DND-41 (cell line): ENCODE results near the gene TBC1D9.

Experiments
- ATAC-seq: fragments of 200-7000 bp; cut with Tn5 transposase; 3 replicates; pipeline ENCODE4 v1.9.1; 2021; ENCODE audit warnings: low read depth; ENCODE audit not compliant: insufficient read depth
- DNase-seq: peaks from one replicate; pipeline ENCODE4 v3.0.0-alpha.2; 2020
- H2AFZ ChIP-seq: 2 replicates; pipeline ENCODE4 v1.6.0; 2012; ENCODE audit warnings: low read depth, low read length
- H3K27ac ChIP-seq: 2 replicates; pipeline ENCODE4 v1.5.1; 2012; ENCODE audit warnings: low read length, inconsistent platforms
- H3K27me3 ChIP-seq: fragments of 200-600 bp; sonication (generic); 2 replicates; pipeline ENCODE4 v1.6.0; 2012; ENCODE audit warnings: low read length, mild to moderate bottlenecking, inconsistent platforms; ENCODE audit not compliant: insufficient read depth, poor library complexity
- H3K36me3 ChIP-seq: 2 replicates; pipeline ENCODE4 v1.5.1; 2012; ENCODE audit warnings: low read length, inconsistent platforms; ENCODE audit not compliant: insufficient read depth
- H3K4me1 ChIP-seq: 2 replicates; pipeline ENCODE4 v1.5.1; 2012; ENCODE audit warnings: mild to moderate bottlenecking, low read length; ENCODE audit not compliant: insufficient read depth
- H3K4me2 ChIP-seq: 2 replicates; pipeline ENCODE4 v1.6.0; 2012; ENCODE audit warnings: mild to moderate bottlenecking, moderate library complexity, low read length, inconsistent platforms; ENCODE audit not compliant: insufficient read depth
- H3K4me3 ChIP-seq, 2 experiments: fragments of 200-600 bp in 1 of 2; shearing (Covaris generic) in 1 of 2; 2 replicates each; pipeline ENCODE4 v1.5.1; 2012 to 2016; ENCODE audit warnings: inconsistent platforms in 2 of 2, low read length in 2 of 2, mild to moderate bottlenecking in 2 of 2, low read depth in 1 of 2, moderate library complexity in 1 of 2
- H3K79me2 ChIP-seq: 2 replicates; pipeline ENCODE4 v1.6.0; 2012; ENCODE audit warnings: low read length, inconsistent platforms; ENCODE audit not compliant: insufficient read depth
- H3K9ac ChIP-seq: 2 replicates; pipeline ENCODE4 v1.6.0; 2012; ENCODE audit warnings: low read depth, mild to moderate bottlenecking, inconsistent platforms, low read length, moderate library complexity
- H3K9me3 ChIP-seq: 2 replicates; pipeline ENCODE4 v1.5.1; 2012; ENCODE audit warnings: low read length, moderate library complexity, mild to moderate bottlenecking, inconsistent platforms; ENCODE audit not compliant: insufficient read depth, severe bottlenecking
- H4K20me1 ChIP-seq: 2 replicates; pipeline ENCODE4 v1.6.0; 2012; ENCODE audit warnings: low read length; ENCODE audit not compliant: insufficient read depth
- CTCF ChIP-seq: IDR thresholded peaks from 2 replicates; pipeline ENCODE4 v1.5.1; 2012; ENCODE audit warnings: borderline replicate concordance, low read length, moderate library complexity, mild to moderate bottlenecking; ENCODE audit not compliant: poor library complexity, severe bottlenecking; ENCODE audit errors: extremely low read depth
- EZH2 ChIP-seq: IDR thresholded peaks from 3 replicates; pipeline ENCODE4 v1.6.1; 2012; ENCODE audit warnings: borderline replicate concordance, low read depth, mild to moderate bottlenecking, moderate library complexity, low read length, inconsistent platforms; ENCODE audit not compliant: severe bottlenecking

TBC1D9 gene

DNA sequence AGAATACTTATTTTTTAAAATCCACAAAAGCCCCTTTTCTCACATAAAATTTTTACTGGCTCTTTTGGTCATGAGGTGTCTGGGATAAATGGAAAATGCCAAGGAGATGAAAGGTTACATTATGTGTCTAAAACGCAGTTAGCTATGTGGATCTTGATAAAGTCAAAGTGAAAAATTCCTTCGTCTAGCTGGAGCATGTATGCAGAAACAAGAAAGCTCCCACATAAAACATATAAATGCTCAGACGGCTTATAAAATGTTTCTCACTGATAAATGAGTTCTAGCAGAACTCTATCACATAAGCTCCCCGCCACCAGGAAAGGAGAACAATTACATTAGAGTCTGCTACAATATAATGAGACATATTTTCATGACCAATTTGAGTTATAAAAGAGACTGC lies 83.8 kb downstream of the TBC1D9 start:
- H3K27ac ChIP-seq: no peak overlapping the region
- no peak overlapping the region for H2AFZ ChIP-seq
- H3K27me3 ChIP-seq: peaks cover 20% of the 10 kb centered on the region
- DNase-seq (no peak), ATAC-seq (no peak)
- no peaks in the 10 kb centered on the region for H3K79me2 ChIP-seq
- TF ChIP-seq CTCF (no peak), EZH2 (no peak)
- H3K9me3 ChIP-seq: no peaks in the 10 kb centered on the region
- no peaks in the 10 kb centered on the region for H4K20me1 ChIP-seq
- H3K4me3 ChIP-seq: no peak overlapping the region
- H3K4me2 ChIP-seq: no peak overlapping the region
- H3K4me1 ChIP-seq: no peaks in the 10 kb centered on the region
- no peaks in the 10 kb centered on the region for H3K36me3 ChIP-seq
- H3K9ac ChIP-seq: no peak overlapping the region

DNA sequence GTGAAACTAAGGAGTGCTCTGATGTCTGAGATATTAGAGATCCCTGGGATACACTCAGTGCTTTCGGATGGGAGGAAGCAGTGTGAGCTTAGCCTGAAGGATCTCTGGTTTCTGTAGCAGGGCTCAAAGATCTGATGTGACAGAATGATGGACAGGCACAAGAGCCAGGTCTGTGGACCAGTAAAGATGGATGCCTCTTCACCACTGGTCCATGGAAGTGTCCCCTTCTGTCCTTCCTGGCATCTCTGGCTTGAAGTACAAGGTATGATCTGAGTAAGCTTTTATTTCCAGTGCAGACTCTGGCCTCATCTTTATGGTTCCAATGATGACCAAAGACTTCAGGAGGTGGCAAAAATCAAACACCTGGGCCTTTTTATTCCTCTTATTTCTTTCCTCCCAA lies 88.1 kb downstream of the TBC1D9 start:
- H3K9ac ChIP-seq: no peak overlapping the region
- H3K4me2 ChIP-seq: no peak overlapping the region
- no peak overlapping the region for H3K27ac ChIP-seq
- no peaks in the 10 kb centered on the region for H3K79me2 ChIP-seq
- ATAC-seq: no peak
- peaks cover 17% of the 10 kb centered on the region for H3K27me3 ChIP-seq
- no peaks in the 10 kb centered on the region for H3K9me3 ChIP-seq
- no peaks in the 10 kb centered on the region for H4K20me1 ChIP-seq
- no peaks in the 10 kb centered on the region for H3K4me1 ChIP-seq
- H2AFZ ChIP-seq: no peak overlapping the region
- no peak overlapping the region for H3K4me3 ChIP-seq
- no peak for TF ChIP-seq EZH2
- no peak for TF ChIP-seq CTCF
- H3K36me3 ChIP-seq: no peaks in the 10 kb centered on the region
- DNase-seq: no peak

DNA sequence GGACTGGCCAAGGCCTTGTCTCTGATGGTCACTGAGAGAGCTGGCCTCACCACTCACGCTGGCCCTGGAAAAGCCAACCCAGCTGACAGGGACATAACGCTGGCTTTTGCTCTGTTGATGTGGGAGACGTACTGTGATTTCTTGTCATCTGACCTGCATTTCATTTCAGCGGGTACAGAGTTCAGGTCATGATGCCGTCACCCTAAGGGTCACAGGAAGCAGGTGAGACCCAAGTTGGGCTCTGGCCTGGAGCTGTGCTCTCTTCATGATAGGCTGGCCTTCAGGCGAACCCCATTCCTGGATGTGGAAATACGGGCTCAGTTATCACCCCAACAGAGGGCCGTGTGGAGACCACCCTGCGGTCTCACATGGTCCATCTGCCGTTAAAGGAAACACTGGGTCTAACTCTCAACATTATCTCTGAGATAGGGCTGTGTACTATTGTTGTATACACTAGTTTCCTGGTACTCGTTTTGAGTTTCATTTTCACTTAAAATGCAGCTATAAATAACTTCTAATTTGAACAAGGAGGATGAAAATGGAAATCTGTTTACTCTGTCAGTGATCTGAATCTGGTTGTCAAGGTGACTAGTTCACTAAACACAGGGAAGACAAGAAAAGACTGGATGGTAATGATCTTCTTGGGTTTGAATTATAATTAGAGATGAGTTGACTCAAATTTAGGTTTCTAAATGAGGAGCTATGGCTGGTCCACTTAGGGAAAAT lies 89.1 kb downstream of the TBC1D9 start:
- no peak overlapping the region for H2AFZ ChIP-seq
- TF ChIP-seq EZH2: no peak
- no peak for TF ChIP-seq CTCF
- H4K20me1 ChIP-seq: no peaks in the 10 kb centered on the region
- no peak for ATAC-seq
- H3K9me3 ChIP-seq: no peaks in the 10 kb centered on the region
- no peaks in the 10 kb centered on the region for H3K4me1 ChIP-seq
- H3K79me2 ChIP-seq: no peaks in the 10 kb centered on the region
- H3K27ac ChIP-seq: no peak overlapping the region
- no peak overlapping the region for H3K4me2 ChIP-seq
- DNase-seq: no peak
- no peak overlapping the region for H3K9ac ChIP-seq
- H3K27me3 ChIP-seq: peaks cover 12% of the 10 kb centered on the region
- no peaks in the 10 kb centered on the region for H3K36me3 ChIP-seq
- H3K4me3 ChIP-seq: no peak overlapping the region
